HG03439 (cell line): ENCODE results near the gene PPME1.

ENCODE experiments used
- ATAC-seq: cut with Tn5 transposase; IDR thresholded peaks from one replicate; pipeline ENCODE4 v1.9.1; 2021; ENCODE audit warnings: mild to moderate bottlenecking, moderate library complexity; ENCODE audit not compliant: unreplicated experiment

Gene PPME1

GRCh38 chr11:74221816-74222215 lies 50.7 kb downstream of the PPME1 start:
- ATAC-seq = no peak

- ATAC-seq = no peak
Observed at GRCh38 chr11:74225565-74225964, 54.5 kb downstream of the PPME1 start.

DNA sequence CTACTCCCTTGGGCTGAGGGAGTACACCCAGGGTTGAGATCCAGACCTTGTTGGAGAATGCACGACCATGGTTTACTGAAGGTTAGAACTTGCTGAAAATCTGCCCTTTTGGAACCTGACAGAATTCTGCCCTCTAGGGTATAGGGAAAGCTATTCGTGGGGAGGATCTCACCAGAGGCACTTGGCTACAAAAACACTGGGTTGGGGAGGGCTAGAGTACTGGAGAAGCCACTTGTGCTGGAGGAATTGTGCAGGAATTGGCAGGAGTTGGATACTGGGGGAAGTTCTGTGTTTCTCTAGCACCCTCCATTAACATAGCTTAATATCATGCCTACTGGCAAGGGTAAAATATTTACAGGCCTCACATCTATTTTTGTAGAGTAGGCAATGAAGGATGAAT lies 55.8 kb downstream of the PPME1 start:
- no peak for ATAC-seq

- no peak for ATAC-seq
Observed at GRCh38 chr11:74232311-74232950, 61.3 kb downstream of the PPME1 start.

DNA sequence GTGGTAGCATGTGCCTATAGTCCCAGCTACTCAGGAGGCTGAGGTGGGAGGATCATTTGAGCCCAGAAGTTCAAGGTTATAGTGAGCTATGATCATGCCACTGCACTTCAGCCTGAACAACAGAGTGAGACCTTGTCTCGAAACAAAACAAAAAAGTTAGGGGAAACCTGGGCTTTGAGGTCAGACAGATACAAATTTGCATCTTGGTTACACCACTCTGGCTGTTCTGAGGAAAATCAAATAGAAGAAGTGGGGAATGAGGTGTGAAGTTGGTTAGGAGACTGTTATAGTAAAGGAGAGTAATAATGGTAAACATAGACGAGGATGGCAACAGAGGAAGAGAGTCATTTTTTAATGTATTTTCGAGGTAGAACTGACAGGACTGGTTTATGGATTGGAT lies 62.6 kb downstream of the PPME1 start:
- no peak for ATAC-seq

DNA sequence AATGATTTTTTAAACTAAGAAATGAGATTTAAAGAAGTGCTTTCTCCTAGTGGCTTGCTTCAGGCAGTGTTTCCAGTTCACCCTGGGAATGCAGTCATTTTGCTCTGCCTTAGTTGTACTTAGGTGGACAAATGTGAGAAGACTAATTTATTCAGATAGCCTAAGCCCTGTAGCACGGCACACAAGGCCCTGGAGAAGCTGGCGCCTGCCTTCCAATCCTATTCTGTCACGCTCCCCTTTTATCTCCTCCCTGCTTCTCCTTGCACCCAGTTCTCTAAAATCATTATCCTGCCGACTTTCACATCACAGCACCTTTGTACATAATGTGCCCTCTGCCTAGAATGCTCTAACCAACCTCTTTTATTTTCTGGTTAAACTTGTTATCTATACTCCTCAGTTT lies 64.0 kb downstream of the PPME1 start:
- no peak for ATAC-seq

GRCh38 chr11:74237541-74237940 lies 66.5 kb downstream of the PPME1 start:
- ATAC-seq = no peak

GRCh38 chr11:74238243-74238642 lies 67.2 kb downstream of the PPME1 start:
- no peak for ATAC-seq

GRCh38 chr11:74248469-74248868 lies 77.4 kb downstream of the PPME1 start:
- ATAC-seq = no peak

DNA sequence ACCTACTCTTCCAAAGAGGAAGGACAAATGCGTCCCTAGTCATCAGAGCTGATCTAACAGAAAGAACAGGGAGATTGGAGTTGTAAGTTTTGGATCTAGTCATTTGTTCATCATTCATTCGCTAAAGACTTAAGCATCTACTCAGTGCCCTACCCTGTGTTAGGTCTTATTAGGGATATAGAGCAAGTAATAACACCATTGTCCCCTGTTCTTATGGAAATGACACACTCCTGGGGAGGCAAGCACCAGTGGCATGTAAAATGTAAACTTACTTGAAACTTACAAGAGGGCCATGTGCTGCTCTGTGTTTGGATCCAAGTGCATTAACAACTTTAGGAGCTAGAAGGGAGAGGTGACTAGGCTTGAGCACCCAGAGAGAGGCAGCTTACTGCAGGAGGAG lies 78.4 kb downstream of the PPME1 start:
- no peak for ATAC-seq

DNA sequence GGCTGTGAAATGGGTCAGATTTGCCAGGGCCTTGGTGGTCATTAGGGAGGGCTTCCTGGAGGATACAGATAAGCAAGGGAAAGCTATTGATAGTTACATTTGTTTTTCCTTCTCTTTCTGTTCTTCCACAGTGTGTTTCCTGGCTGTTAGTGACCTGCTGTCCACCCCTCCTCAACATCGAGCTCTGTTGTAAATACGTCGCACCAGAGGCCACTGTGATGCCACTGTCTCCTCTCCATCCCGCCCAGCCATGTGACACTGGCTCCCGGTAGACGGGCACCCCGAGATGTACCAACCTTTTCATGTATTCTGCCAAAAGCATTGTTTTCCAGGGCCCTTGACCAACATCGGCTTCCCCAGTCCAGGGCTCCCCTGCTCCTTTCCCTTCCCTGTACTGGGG lies 82.3 kb downstream of the PPME1 start:
- no peak for ATAC-seq

DNA sequence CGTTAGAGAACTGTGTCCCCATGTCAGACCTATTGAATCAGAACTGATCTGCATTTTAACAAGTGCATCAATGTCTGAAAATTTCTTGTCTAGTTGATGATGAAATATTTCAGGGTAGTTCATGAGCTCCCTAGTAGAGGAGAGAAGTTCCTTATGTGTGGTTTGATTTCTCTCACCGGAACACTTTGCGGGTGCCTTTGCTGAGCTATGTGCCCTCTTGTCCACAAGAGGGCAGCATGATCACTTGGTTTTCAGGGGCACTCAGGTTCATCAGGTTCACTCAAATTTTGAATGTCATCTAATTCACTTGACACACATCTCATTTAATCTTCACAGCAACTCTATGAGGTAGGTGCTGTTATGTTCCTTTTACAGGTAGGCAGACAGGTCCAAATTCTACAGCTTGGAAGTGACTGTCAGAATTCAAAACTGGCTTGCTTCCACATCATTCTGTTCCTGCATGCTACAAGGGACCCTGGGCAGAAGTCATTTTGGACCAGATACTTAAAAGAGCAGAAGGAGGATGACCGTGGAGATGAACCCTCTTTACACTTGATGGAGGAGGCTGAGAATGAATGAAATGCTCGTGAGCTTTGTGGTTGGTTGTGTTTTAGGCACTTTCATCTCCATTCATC lies 84.8 kb downstream of the PPME1 start:
- ATAC-seq = no peak

DNA sequence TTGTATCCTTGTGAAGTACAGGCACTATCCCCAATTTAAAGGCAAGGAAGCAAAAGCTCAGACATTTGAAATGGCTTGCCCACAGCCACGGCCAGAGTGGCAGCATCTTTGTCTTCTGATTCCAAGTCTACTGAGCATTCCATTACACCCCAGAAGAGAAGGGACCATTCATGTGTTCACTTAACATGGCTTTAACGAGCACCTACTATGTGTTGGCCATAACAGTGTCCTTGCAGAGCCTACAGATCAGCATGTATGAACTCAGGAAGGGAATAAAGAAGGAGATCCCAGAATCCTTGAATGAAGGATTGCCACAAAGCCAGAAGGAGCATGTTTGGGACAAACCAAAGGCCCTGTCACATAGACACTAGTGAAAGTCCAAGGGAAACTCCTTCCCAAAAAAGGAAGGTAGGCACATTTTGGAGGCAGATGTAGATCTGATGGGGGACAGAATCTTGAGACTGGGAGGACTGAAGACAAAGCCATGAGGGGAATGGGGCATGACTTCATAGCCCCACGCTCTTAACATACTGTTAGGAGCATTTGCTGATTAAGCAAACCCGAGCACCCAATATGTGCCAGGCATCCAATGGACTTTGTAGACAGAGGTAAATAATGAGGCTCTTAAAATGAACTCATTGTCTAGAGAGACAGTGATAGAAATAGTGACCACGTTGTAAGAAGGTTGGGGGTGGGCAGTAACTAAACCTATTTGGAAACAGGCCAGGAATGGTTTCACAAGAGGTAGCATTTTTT lies 85.5 kb downstream of the PPME1 start:
- no peak for ATAC-seq

- no peak for ATAC-seq
Observed at GRCh38 chr11:74257959-74258553, 87.0 kb downstream of the PPME1 start.

- ATAC-seq = no peak
Observed at GRCh38 chr11:74262725-74263124, 91.6 kb downstream of the PPME1 start.

- no peak for ATAC-seq
Observed at GRCh38 chr11:74265256-74265655, 94.2 kb downstream of the PPME1 start.

- ATAC-seq = no peak
Observed at GRCh38 chr11:74267014-74267413, 95.9 kb downstream of the PPME1 start.

DNA sequence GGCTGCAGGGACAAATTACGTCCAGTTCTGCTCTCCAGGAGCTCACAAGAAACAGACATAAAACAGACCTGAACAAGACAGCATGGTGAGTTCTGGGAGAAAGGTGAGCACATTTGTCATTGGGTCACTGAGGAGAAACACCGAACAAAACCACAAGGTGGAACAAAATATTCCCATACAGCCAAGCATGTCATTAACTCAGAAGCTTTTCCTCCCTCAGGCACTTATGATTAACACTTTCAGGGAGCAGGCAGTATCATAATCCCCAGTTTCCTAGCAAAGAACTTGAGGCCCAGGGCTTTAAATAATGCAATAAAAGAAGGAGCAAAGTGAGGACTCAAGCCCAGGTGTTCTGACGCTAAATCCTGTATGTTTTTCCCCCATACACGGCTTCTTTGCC lies 97.4 kb downstream of the PPME1 start:
- ATAC-seq = no peak

DNA sequence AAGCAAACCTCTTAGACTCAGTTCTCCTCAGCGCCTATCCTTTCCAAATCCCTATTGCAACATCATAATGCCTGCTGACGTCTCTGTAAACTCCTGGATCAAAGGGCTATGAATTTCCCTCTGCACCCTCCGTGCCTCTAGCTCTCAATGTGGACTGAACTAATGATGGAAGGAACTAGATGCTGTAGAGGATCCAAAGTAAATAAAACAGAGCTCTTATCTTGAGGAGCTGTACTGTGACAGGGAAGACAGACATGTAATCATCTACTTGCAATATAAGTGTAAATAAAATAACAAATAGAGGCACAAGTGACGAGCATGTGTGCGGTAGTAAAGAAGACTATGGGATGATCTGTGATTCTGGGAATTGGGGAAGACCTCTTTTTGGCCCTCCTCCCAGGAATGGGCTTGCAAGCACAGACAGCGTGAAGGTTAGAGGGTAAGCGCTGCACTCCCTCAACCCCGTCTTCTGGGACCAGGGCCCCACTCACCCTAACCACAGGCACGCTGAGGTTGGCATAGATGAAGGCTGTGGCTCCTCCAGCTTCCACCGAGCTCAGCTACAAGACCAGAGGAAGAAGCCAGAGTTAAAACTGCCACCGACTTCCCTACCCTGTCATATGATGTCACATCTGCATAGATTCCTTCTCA lies 98.2 kb downstream of the PPME1 start:
- no peak for ATAC-seq

DNA sequence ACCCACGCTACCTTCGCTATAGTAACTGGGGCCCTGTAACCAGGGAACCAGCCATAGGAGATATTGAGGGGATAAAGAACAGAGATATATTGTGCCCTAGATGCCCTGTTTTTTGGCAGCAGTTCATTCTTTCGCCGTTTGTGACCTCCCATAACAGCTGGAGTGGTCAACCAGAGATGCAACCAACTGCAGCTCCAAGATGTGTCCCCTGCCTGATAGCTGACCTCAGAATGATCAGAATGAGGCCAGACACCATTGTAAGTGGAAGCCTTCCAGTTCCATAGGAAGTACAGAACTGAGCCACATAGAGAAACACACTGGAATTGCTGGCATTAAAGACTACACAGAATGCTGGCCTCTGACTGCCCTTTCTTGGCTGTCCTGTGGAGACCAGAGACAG lies 101.2 kb downstream of the PPME1 start:
- no peak for ATAC-seq

DNA sequence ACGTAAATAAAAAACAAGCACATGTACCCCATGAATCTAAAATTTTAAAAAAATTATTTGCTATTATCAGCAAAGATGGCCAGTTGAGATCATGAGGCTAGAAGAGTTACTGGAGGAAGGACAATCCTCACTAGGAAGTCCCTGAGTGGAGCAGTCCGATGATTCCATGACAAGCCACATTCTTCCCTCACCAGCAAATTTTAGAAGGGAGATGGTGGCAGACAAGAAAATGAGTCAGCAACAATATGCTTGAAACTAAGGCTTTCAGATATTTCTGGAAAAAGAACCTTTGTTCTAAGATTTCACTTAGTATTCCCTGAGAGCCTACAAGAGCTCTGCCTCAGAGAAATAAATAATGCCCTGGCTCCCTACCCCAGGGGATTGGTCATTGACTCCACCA lies 105.5 kb downstream of the PPME1 start:
- no peak for ATAC-seq
